Mucosa of descending colon (tissue), 3 donors: Measurements from ENCODE around the gene LRRC23. TPM values are rescaled to one million over a fixed set of nuclear protein-coding genes. Genes with fewer than 3 reads are reported as not detected.

ENCODE experiments used
- ATAC-seq: fragments of 200-7000 bp; cut with Tn5 transposase; one replicate; pipeline ENCODE4 v1.9.1; 2020; ENCODE audit warnings: mild to moderate bottlenecking, moderate library complexity
- DNase-seq, 3 donors: peaks; one replicate each; pipeline ENCODE4 v3.0.0-alpha.2; 2020
- H3K36me3 ChIP-seq: fragments of 200-600 bp; one replicate; pipeline ENCODE4 v1.8.0; 2021; ENCODE audit warnings: low read depth, mild to moderate bottlenecking
- H3K4me1 ChIP-seq: fragments of 200-600 bp; one replicate; pipeline ENCODE4 v1.8.0; 2021; ENCODE audit warnings: low read depth, mild to moderate bottlenecking
- H3K4me3 ChIP-seq: fragments of 200-600 bp; one replicate; pipeline ENCODE4 v1.8.0; 2021; ENCODE audit warnings: mild to moderate bottlenecking
- H3K9me3 ChIP-seq: fragments of 200-600 bp; one replicate; pipeline ENCODE4 v1.8.0; 2021; ENCODE audit warnings: mild to moderate bottlenecking
- intact Hi-C, 2 donors: fragments of 100-400 bp; cut with DNase I in 1 of 2; cut with micrococcal nuclease in 1 of 2; formaldehyde crosslinking; loops; one replicate each; pipeline versions ENCODE4 v1.11.0 to v1.11.1; 2022; cut with DNase I, micrococcal nuclease
- total RNA-seq, 3 donors: library from RNA; stranded (reverse); fragmentation: NEBNext Ultra II Directional in 2 of 3; extraction: Animal tissue kit (Norgen Biotek cat#: 25700) in 2 of 3; gene quantifications; one replicate each; pipeline versions ENCODE4 v1.2.1 to v1.2.4, GENCODE V29; 2021 to 2023
- TF ChIP-seq, protein P1 (sequence below): fragments of 200-600 bp; IDR thresholded peaks from one replicate; pipeline ENCODE4 v1.8.0; 2022; ENCODE audit warnings: antibody characterized with exemption, mild to moderate bottlenecking
- donor health status: DM: no; HTN: no; CAD: no; lungs with moderate emphysema.
- donor health status: DM: no; HTN: no; CAD: no.
- donor health status: DM: no; HTN: yes; CAD: no.

LRRC23 gene
- total RNA-seq, 3 donors from 2014 or later = 4.7 to 11.8 (median 4.9) TPM

DNA sequence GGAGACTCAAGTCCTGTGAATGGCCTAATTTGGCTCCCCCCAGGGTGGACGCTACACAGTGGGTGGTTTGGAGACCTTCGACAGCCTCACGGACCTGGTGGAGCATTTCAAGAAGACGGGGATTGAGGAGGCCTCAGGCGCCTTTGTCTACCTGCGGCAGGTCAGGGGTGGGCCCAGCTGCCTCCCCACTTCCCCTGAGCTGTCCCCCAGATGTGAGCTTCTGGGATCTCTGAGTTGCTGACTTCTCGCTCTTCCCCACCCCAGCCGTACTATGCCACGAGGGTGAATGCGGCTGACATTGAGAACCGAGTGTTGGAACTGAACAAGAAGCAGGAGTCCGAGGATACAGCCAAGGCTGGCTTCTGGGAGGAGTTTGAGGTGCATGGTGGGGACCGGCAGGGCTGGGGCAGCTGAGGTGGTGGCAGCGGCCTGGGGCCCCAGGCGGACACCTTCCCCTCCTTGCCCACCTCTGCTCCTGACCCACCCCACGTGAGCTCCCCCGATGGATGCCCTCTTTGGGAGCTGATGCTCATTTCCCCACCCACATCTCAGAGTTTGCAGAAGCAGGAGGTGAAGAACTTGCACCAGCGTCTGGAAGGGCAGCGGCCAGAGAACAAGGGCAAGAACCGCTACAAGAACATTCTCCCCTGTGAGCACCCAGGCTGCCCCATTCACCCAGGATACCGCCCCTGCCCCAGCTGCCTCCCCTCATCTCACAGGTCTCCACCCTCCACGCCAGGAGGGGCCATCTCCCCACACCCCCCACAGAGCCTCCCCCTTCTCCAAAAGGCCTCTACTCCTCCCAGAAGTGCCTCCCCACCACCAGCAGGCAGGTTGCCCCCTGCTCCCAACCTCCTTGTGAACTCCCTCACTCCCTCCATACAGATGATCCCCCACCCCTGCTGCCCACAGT lies 50.7 kb downstream of the LRRC23 start:
- H3K4me3 ChIP-seq = no peak overlapping the region
- ATAC-seq (no peak), DNase-seq (peak in 1 of 3 donors; percentile 27)
- no peaks in the 10 kb centered on the region for H3K36me3 ChIP-seq
- peaks cover 18% of the 10 kb centered on the region for H3K4me1 ChIP-seq
- intact Hi-C loops = no loop called here
- TF ChIP-seq, protein P1, sequence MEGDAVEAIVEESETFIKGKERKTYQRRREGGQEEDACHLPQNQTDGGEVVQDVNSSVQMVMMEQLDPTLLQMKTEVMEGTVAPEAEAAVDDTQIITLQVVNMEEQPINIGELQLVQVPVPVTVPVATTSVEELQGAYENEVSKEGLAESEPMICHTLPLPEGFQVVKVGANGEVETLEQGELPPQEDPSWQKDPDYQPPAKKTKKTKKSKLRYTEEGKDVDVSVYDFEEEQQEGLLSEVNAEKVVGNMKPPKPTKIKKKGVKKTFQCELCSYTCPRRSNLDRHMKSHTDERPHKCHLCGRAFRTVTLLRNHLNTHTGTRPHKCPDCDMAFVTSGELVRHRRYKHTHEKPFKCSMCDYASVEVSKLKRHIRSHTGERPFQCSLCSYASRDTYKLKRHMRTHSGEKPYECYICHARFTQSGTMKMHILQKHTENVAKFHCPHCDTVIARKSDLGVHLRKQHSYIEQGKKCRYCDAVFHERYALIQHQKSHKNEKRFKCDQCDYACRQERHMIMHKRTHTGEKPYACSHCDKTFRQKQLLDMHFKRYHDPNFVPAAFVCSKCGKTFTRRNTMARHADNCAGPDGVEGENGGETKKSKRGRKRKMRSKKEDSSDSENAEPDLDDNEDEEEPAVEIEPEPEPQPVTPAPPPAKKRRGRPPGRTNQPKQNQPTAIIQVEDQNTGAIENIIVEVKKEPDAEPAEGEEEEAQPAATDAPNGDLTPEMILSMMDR = no peak
- H3K9me3 ChIP-seq = no peaks in the 10 kb centered on the region

DNA sequence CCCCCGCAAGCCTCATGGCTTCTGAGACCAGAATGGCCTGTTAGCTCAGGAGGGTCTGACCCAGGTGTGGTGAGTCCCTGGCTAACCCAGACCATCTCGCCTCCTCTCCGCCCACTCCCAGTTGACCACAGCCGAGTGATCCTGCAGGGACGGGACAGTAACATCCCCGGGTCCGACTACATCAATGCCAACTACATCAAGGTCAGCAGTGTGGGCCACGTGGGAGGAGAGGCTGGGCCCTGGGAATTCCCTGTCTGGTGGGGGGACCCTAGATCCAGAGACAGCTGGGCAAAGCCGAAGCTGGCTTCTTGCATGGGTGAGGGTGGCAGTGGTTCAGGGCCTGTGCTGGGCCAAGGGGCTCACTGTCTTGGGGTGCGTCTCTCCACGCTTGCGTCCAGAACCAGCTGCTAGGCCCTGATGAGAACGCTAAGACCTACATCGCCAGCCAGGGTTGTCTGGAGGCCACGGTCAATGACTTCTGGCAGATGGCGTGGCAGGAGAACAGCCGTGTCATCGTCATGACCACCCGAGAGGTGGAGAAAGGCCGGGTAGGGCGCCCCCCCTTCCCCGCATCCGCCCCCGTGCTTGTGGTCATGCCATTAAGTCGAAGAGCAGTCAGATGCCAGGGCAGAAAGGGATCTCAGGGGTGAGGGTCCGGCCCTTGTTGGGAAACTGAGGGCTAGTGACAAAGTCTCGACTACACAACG lies 51.6 kb downstream of the LRRC23 start:
- no peaks in the 10 kb centered on the region for H3K36me3 ChIP-seq
- TF ChIP-seq, protein P1 = no peak
- H3K9me3 ChIP-seq = no peaks in the 10 kb centered on the region
- intact Hi-C loops = no loop called here
- DNase-seq (peak in 2 of 3 donors; percentile 52 to 79), ATAC-seq (no peak)
- H3K4me1 ChIP-seq = peaks cover 21% of the 10 kb centered on the region
- H3K4me3 ChIP-seq = no peak overlapping the region

DNA sequence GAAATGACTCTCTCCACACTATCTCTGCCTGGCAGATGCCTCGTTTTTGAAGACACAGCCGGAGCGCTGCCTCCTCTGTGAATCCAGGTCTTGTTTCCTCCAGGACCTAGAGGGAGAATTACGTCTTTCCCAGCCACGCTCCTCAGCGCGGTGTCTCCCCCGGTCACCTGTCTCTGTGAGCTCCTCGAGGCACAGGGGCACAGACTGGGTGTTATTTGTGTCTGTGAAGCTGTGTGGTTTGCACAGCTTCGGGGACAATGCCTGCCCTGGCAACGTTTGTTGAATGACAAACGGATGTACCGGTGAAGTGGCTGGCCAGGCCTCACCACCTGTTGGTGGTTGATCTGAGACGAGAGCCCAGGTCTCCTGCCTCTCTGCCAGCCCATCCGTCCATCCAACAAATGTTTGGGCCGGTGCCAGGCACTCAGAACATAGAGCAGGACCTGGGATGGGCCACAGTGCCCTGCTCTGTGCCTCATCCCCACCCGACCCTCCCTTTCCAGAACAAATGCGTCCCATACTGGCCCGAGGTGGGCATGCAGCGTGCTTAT lies 52.6 kb downstream of the LRRC23 start:
- Histone ChIP-seq H3K36me3 (no peaks in the 10 kb centered on the region), H3K9me3 (no peaks in the 10 kb centered on the region), H3K4me1 (peaks cover 25% of the 10 kb centered on the region), H3K4me3 (no peak overlapping the region)
- TF ChIP-seq, protein P1 = no peak
- ATAC-seq = no peak
- intact Hi-C loops = no loop called here
- DNase-seq = peak in 1 of 3 donors; percentile 37

DNA sequence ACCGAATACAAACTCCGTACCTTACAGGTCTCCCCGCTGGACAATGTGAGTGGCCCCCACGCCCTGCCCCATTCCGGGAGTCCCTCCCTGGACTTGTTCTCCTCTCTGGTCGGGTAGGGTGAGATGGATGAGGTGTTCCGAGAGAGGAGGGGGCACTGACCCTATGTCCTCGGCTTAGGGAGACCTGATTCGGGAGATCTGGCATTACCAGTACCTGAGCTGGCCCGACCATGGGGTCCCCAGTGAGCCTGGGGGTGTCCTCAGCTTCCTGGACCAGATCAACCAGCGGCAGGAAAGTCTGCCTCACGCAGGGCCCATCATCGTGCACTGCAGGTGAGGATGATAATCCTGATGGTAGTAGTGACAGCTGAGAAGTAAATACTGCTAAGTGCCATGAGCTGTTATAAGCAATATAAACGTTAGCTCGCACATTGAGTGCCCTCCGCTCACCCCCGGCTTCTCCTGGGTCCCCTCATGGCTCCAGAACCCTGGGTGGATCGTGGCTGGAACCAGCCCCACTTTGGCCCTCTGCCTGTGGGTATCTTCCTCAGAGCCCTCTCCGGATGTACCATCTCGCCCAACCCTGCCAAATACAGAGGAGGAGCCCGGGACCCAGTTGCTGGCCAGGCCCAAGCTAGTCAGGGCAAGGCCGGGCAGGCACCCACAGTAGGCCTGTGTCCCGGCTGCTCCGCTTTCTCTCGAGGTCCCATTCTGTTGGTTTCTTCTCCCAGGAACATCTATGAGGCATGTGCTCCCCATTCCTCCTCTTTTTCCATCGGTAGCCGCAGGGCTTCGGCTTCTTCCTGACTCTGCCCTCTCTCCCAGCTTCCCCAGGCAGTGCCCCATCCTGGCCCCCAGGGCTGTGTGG lies 53.4 kb downstream of the LRRC23 start:
- H3K36me3 ChIP-seq = no peaks in the 10 kb centered on the region
- H3K4me3 ChIP-seq = no peak overlapping the region
- intact Hi-C loops = no loop called here
- ATAC-seq = no peak
- TF ChIP-seq, protein P1 = no peak
- no peaks in the 10 kb centered on the region for H3K9me3 ChIP-seq
- peaks cover 25% of the 10 kb centered on the region for H3K4me1 ChIP-seq
- DNase-seq = peak in 2 of 3 donors; percentile 40 to 56

DNA sequence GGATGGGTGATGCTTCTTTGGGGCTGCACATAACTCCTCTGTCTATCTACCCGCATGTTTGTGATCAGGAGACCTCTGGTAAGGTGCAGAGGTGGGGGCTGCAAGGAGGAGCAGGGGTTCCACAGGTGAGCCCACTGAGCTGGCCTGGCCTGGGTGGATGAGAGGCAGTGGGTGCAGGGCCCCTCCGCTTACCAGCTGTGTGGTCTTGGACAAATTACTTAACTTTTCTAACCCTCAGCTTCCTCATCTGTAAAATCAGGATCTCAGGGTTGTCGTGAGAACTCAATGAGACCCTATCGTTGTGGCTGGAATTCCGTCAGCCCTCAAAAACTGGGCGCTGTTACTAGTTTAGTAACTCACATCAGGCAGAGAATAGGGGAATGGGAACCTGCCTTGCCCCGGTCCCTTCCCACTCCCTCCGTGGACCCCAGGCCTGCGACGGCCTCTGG lies 54.0 kb downstream of the LRRC23 start:
- no peak overlapping the region for H3K4me3 ChIP-seq
- intact Hi-C loops = no loop called here
- DNase-seq = peak in 1 of 3 donors; percentile 37
- ATAC-seq = no peak
- TF ChIP-seq, protein P1 = no peak
- no peaks in the 10 kb centered on the region for H3K36me3 ChIP-seq
- H3K9me3 ChIP-seq = no peaks in the 10 kb centered on the region
- peaks cover 23% of the 10 kb centered on the region for H3K4me1 ChIP-seq
